Ishikawa (cell line): ENCODE results near the gene CTNNA3.

Experiments
- CEBPB ChIP-seq: IDR thresholded peaks from 2 replicates; pipeline ENCODE4 v1.6.1; 2012
- CREB1 ChIP-seq: IDR thresholded peaks from 2 replicates; pipeline ENCODE4 v1.6.1; 2012; ENCODE audit warnings: low read depth
- EGR1 ChIP-seq: IDR thresholded peaks from 2 replicates; pipeline ENCODE4 v1.6.1; 2012
- EP300 ChIP-seq: IDR thresholded peaks from 2 replicates; pipeline ENCODE4 v1.6.1; 2012; ENCODE audit warnings: borderline replicate concordance
- FOXM1 ChIP-seq: IDR thresholded peaks from 2 replicates; pipeline ENCODE4 v1.6.1; 2012; ENCODE audit warnings: low read depth, borderline replicate concordance
- NFIC ChIP-seq: IDR thresholded peaks from 2 replicates; pipeline ENCODE4 v1.6.1; 2012
- RAD21 ChIP-seq: IDR thresholded peaks from 2 replicates; pipeline ENCODE4 v1.6.1; 2012; ENCODE audit warnings: low read depth
- TAF1 ChIP-seq: IDR thresholded peaks from 2 replicates; pipeline ENCODE4 v1.6.1; 2012; ENCODE audit warnings: low read depth, mild to moderate bottlenecking
- TCF12 ChIP-seq: IDR thresholded peaks from 2 replicates; pipeline ENCODE4 v1.6.1; 2012; ENCODE audit warnings: low read depth
- TEAD4 ChIP-seq: IDR thresholded peaks from 2 replicates; pipeline ENCODE4 v1.6.1; 2012
- YY1 ChIP-seq: IDR thresholded peaks from 2 replicates; pipeline ENCODE4 v1.6.1; 2012; ENCODE audit warnings: low read depth
- ZBTB7A ChIP-seq: IDR thresholded peaks from 2 replicates; pipeline ENCODE4 v1.6.1; 2012; ENCODE audit warnings: low read depth
- TF ChIP-seq, protein P1 (sequence below): IDR thresholded peaks from 2 replicates; pipeline ENCODE4 v1.6.1; 2012
- TF ChIP-seq, protein P2 (sequence below): IDR thresholded peaks from 2 replicates; pipeline ENCODE4 v1.6.1; 2012; ENCODE audit warnings: low read depth, mild to moderate bottlenecking
- TF ChIP-seq, protein P3 (sequence below): IDR thresholded peaks from 2 replicates; pipeline ENCODE4 v1.6.1; 2012

CTNNA3 gene

DNA sequence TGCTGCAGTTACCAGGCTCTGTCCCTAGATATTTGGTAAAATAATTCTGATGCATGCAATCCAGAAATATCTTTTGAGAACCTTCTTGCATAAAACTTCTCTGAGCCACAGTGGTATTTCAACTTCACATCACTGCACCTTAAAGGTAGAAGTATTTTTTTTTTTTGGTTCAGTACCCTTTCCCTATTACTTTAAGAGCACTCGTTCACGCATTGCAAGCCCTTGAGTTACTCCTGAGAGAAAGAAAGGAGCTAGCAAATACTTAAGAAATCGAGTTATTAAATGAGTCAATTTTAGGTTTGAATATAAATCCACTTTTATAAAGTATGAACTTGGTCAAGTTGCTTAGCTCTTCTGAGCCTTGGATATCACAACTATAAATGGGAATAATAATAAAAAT lies 1377.2 kb downstream of the CTNNA3 start:
- no peak for TF ChIP-seq ZBTB7A
- no peak for TF ChIP-seq EP300
- no peak for TF ChIP-seq FOXM1

DNA sequence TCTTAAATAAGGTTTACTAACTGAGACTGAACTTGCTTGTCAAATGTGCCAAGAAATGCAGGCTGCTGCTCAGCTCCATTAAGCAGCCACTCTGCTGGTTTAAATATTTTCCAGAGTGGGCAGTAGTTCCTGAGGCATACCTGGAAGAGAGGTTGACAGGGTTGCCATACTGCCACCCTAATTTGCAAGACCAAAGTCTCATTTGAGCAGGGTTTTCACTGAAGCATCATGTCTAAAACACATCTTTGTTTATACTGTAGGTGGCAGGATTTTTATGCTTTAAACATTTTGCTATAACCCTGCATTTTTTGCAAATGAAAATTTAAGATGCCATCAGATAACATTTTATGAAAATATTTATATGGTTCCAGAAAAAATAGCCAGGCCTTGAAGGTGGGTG lies 1388.2 kb downstream of the CTNNA3 start:
- no peak for TF ChIP-seq TCF12
- TF ChIP-seq RAD21 = no peak
- no peak for TF ChIP-seq CEBPB
- TF ChIP-seq, protein P1, sequence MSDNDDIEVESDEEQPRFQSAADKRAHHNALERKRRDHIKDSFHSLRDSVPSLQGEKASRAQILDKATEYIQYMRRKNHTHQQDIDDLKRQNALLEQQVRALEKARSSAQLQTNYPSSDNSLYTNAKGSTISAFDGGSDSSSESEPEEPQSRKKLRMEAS = no peak
- no peak for TF ChIP-seq TEAD4
- TF ChIP-seq CREB1 = no peak
- no peak for TF ChIP-seq EP300

DNA sequence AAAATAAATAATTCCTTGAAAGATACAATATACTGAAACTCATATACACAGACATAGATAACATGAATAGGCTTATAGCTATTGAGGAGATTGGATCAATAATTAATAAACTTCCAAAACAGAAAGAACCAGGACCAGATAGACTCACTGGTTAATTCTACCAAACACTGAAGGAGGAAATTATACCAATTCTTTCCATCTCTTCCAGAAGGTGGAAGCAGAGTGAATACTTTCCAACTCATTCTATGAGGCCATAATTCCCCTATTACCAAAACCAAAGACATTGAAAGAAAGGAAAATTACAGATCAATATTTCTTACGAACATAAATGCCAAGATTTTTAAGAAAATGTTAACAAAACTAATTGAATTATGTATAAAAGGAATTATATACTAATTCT lies 1394.9 kb downstream of the CTNNA3 start:
- no peak for TF ChIP-seq YY1

DNA sequence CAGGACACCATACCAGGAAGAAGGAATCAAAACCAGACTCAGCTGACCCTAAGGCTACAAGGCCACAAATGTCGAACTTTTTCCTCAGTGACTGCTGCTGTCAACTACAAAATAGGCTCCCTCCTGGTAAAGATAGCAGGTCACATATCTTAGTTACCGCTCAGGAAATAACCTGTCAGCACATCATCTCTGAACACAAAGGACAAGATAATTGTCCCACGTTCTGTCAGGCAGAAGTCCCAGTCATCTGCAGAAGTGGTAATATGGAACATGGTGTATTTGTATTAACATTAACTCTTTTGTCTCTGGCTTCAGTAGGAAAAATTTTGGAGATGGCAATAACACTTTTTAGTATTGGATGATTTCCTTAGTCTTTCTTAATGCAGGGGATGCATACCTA lies 1400.4 kb downstream of the CTNNA3 start:
- TF ChIP-seq CEBPB (no peak), TAF1 (no peak), EGR1 (no peak), YY1 (no peak), TEAD4 (no peak), NFIC (no peak), CREB1 (no peak), FOXM1 (no peak), TCF12 (no peak), ZBTB7A (no peak), EP300 (no peak), RAD21 (no peak)
- TF ChIP-seq, protein P2, sequence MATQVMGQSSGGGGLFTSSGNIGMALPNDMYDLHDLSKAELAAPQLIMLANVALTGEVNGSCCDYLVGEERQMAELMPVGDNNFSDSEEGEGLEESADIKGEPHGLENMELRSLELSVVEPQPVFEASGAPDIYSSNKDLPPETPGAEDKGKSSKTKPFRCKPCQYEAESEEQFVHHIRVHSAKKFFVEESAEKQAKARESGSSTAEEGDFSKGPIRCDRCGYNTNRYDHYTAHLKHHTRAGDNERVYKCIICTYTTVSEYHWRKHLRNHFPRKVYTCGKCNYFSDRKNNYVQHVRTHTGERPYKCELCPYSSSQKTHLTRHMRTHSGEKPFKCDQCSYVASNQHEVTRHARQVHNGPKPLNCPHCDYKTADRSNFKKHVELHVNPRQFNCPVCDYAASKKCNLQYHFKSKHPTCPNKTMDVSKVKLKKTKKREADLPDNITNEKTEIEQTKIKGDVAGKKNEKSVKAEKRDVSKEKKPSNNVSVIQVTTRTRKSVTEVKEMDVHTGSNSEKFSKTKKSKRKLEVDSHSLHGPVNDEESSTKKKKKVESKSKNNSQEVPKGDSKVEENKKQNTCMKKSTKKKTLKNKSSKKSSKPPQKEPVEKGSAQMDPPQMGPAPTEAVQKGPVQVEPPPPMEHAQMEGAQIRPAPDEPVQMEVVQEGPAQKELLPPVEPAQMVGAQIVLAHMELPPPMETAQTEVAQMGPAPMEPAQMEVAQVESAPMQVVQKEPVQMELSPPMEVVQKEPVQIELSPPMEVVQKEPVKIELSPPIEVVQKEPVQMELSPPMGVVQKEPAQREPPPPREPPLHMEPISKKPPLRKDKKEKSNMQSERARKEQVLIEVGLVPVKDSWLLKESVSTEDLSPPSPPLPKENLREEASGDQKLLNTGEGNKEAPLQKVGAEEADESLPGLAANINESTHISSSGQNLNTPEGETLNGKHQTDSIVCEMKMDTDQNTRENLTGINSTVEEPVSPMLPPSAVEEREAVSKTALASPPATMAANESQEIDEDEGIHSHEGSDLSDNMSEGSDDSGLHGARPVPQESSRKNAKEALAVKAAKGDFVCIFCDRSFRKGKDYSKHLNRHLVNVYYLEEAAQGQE = no peak
- TF ChIP-seq, protein P3, sequence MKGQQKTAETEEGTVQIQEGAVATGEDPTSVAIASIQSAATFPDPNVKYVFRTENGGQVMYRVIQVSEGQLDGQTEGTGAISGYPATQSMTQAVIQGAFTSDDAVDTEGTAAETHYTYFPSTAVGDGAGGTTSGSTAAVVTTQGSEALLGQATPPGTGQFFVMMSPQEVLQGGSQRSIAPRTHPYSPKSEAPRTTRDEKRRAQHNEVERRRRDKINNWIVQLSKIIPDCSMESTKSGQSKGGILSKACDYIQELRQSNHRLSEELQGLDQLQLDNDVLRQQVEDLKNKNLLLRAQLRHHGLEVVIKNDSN = no peak
- TF ChIP-seq, protein P1 = no peak

DNA sequence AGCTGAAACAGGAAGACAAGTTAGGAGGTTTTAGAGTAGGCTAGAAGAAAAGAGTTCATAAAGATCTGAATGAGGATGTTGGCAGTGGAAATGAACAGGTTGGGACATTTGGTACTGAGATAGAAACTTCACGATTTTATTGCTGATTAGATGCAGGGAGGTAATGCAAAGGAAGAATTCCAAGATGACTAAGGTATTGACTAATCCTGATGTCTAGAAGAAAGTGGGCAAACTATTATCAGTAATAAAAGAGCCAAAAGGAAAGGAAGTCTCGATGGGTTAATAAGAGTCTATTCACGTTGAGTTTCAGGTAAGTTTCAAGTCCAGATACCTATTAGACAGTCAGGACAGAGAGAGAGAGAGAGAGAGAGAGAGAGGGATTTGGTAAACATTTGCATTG lies 1401.5 kb downstream of the CTNNA3 start:
- TF ChIP-seq ZBTB7A (no peak), EP300 (no peak), NFIC (no peak), CREB1 (no peak), EGR1 (no peak), CEBPB (no peak), TAF1 (no peak), TCF12 (no peak), YY1 (no peak), TEAD4 (no peak), FOXM1 (no peak), RAD21 (no peak)
- TF ChIP-seq, protein P2 = no peak
- TF ChIP-seq, protein P1 = no peak
- TF ChIP-seq, protein P3 = no peak

DNA sequence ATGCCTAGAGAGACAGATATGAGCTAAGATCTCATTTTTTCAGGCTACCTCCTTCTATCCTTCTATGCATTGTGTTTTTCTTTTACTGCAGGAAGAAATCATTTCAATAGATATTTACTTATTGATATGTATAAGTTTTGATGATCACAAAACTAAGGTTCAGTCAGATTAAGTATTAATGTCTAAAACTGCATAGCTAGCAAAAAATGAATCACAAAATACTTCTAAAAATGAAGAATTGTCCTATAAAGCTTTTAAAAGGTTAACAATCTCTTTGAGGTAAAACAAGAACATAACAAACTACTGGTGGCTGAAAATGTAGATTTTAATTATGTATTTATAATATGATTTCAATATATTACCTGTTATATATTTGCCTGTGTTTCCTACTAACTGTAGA lies 1403.1 kb downstream of the CTNNA3 start:
- no peak for TF ChIP-seq CEBPB

DNA sequence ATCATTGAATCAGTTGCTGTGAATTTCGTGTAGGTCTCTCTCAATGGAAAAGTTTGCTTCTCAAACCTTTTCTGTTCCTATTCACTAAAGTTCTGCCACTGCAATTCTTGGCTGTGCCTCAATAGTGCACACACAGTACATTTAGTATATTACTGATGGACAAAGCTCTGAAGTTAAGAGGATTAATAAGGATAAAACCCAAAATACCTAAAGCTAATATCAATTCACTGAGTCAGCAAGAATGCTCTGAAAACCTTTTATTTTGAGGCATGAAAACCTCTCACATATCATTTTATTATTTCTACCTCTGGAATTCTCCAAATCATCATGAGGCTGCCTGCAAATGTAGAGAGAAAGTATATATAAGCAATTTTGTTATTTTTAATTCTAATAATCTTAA lies 1403.5 kb downstream of the CTNNA3 start:
- TF ChIP-seq EP300 (no peak), RAD21 (no peak), CEBPB (no peak)
- TF ChIP-seq, protein P1 = no peak
